IPS-18c (cell line): ENCODE data around the gene MIGA2.
A peak's percentile ranks its signal among the peaks of the same experiment; 100 is the strongest.
"Not testable (repeated sequence)": the region's sequence is repeated elsewhere in the genome, so short reads cannot be mapped to it uniquely, and the experiment has no call there.

Experiments used
- H3K4me3 ChIP-seq: 2 replicates; pipeline ENCODE4 v1.7.0; 2013; ENCODE audit warnings: low read depth, mild to moderate bottlenecking, low read length, moderate library complexity; ENCODE audit not compliant: insufficient read depth
- H3K9me3 ChIP-seq: one replicate; pipeline ENCODE4 v1.6.1; 2013; ENCODE audit warnings: mild to moderate bottlenecking, low read length, moderate library complexity; ENCODE audit not compliant: control insufficient read depth, insufficient read depth

The MIGA2 gene

GRCh38 chr9:129028192-129028966, 8.0 kb upstream of the MIGA2 start, which contains the start of gene SH3GLB2:
Gene SH3GLB2, minus strand, starts transcription at chr9:129028331. Its CDS starts 177 bp downstream, at chr9:129028154.
- Histone ChIP-seq H3K4me3 (peak within 1 kb of the TSS; percentile 58), H3K9me3 (no peaks in the 10 kb centered on the region)

GRCh38 chr9:129030191-129030590, 6.2 kb upstream of the MIGA2 start:
- no peaks in the 10 kb centered on the region for H3K9me3 ChIP-seq
- H3K4me3 ChIP-seq: no peak overlapping the region

GRCh38 chr9:129031514-129031913, 4.9 kb upstream of the MIGA2 start:
- H3K9me3 ChIP-seq: no peaks in the 10 kb centered on the region
- no peak overlapping the region for H3K4me3 ChIP-seq

- H3K9me3 ChIP-seq: no peaks in the 10 kb centered on the region
- H3K4me3 ChIP-seq: no peak overlapping the region
Observed at GRCh38 chr9:129032541-129033159, 3.8 kb upstream of the MIGA2 start.

- Histone ChIP-seq H3K9me3 (no peaks in the 10 kb centered on the region), H3K4me3 (no peak overlapping the region)
Observed at GRCh38 chr9:129033216-129033615, 3.2 kb upstream of the MIGA2 start.

GRCh38 chr9:129035838-129036237, 588 bp upstream of the MIGA2 start:
- H3K4me3 ChIP-seq: peak overlapping the region; percentile 28; the same call in 1 of the 2 replicates
- not testable (repeated sequence) for H3K9me3 ChIP-seq

- Histone ChIP-seq H3K4me3 (peak overlapping the region; percentile 83), H3K9me3 (no peaks in the 10 kb centered on the region)
Observed at GRCh38 chr9:129036923-129037766, 719 bp downstream of the MIGA2 start.

- H3K9me3 ChIP-seq: no peaks in the 10 kb centered on the region
- peak overlapping the region; percentile 83; the same call in 1 of the 2 replicates for H3K4me3 ChIP-seq
Observed at GRCh38 chr9:129037767-129038098, 1.3 kb downstream of the MIGA2 start.

- no peak overlapping the region; the same call in 1 of the 2 replicates for H3K4me3 ChIP-seq
Observed at GRCh38 chr9:129038109-129038852, 1.9 kb downstream of the MIGA2 start.

GRCh38 chr9:129040113-129040643, 3.8 kb downstream of the MIGA2 start:
- Histone ChIP-seq H3K4me3 (no peak overlapping the region), H3K9me3 (no peaks in the 10 kb centered on the region)

More at GRCh38 chr9:129038109-129038852, 1.9 kb downstream of the MIGA2 start:
- H3K9me3 ChIP-seq: no peaks in the 10 kb centered on the region

- Histone ChIP-seq H3K4me3 (no peak overlapping the region), H3K9me3 (no peaks in the 10 kb centered on the region)
Observed at GRCh38 chr9:129042016-129042415, 5.6 kb downstream of the MIGA2 start.

- H3K4me3 ChIP-seq: no peak overlapping the region
- H3K9me3 ChIP-seq: no peaks in the 10 kb centered on the region
Observed at GRCh38 chr9:129052592-129052991, 16.2 kb downstream of the MIGA2 start.

- H3K9me3 ChIP-seq: no peaks in the 10 kb centered on the region
- no peak overlapping the region for H3K4me3 ChIP-seq
Observed at GRCh38 chr9:129053020-129053419, 16.6 kb downstream of the MIGA2 start.

- Histone ChIP-seq H3K4me3 (no peak overlapping the region), H3K9me3 (no peaks in the 10 kb centered on the region)
Observed at GRCh38 chr9:129054163-129054851, 17.9 kb downstream of the MIGA2 start.

- Histone ChIP-seq H3K4me3 (no peak overlapping the region), H3K9me3 (no peaks in the 10 kb centered on the region)
Observed at GRCh38 chr9:129058965-129059795, 22.8 kb downstream of the MIGA2 start.
